IPS DF 19.7 (cell line): Measurements from ENCODE around the gene RTN4RL1.
"Not testable (repeated sequence)": the region's sequence is repeated elsewhere in the genome, so short reads cannot be mapped to it uniquely, and the experiment has no call there.

Experiments used
- DNase-seq: peaks from one replicate; pipeline ENCODE4 v3.0.0-alpha.2; 2013; ENCODE audit warnings: low read depth, low spot score

RTN4RL1 gene

GRCh38 chr17:2025622-2026309, 632 bp upstream of the RTN4RL1 start:
- no peak for DNase-seq

- DNase-seq = no peak
Measured at GRCh38 chr17:2024572-2025219, 438 bp downstream of the RTN4RL1 start.

GRCh38 chr17:2023692-2024571, 1.2 kb downstream of the RTN4RL1 start:
- peak; percentile 67 for DNase-seq

- no peak for DNase-seq
Measured at GRCh38 chr17:2023256-2023655, 1.9 kb downstream of the RTN4RL1 start.

GRCh38 chr17:2022647-2023240, 2.4 kb downstream of the RTN4RL1 start:
- DNase-seq = no peak

GRCh38 chr17:2020721-2021120, 4.4 kb downstream of the RTN4RL1 start:
- no peak for DNase-seq

GRCh38 chr17:2019723-2020122, 5.4 kb downstream of the RTN4RL1 start:
- DNase-seq = no peak

- DNase-seq = no peak
Measured at GRCh38 chr17:2018716-2019510, 6.2 kb downstream of the RTN4RL1 start.

GRCh38 chr17:2017274-2017941, 7.7 kb downstream of the RTN4RL1 start:
- DNase-seq = no peak

- no peak for DNase-seq
Measured at GRCh38 chr17:2016494-2016893, 8.6 kb downstream of the RTN4RL1 start.

- no peak for DNase-seq
Measured at GRCh38 chr17:2015314-2015713, 9.8 kb downstream of the RTN4RL1 start.

- no peak for DNase-seq
Measured at GRCh38 chr17:2013994-2014317, 11.2 kb downstream of the RTN4RL1 start.

GRCh38 chr17:2013220-2013993, 11.7 kb downstream of the RTN4RL1 start:
- DNase-seq = not testable (repeated sequence)

- DNase-seq = no peak
Measured at GRCh38 chr17:2012499-2012898, 12.6 kb downstream of the RTN4RL1 start.

- DNase-seq = no peak
Measured at GRCh38 chr17:2011411-2012371, 13.4 kb downstream of the RTN4RL1 start.

- DNase-seq = no peak
Measured at GRCh38 chr17:2009737-2010136, 15.4 kb downstream of the RTN4RL1 start.

- DNase-seq = no peak
Measured at GRCh38 chr17:2008332-2009126, 16.6 kb downstream of the RTN4RL1 start.

GRCh38 chr17:2004435-2004952, 20.6 kb downstream of the RTN4RL1 start:
- DNase-seq = no peak
